Skin of body (tissue), 2 donors: ENCODE measurements around the gene ANGPTL3. TPM values are rescaled to one million over a fixed set of nuclear protein-coding genes. Genes with fewer than 3 reads are reported as not detected.
"Not testable (repeated sequence)": the region's sequence is repeated elsewhere in the genome, so short reads cannot be mapped to it uniquely, and the experiment has no call there.

ENCODE experiments used
- DNase-seq: peaks from one replicate; lab custom pipeline; 2025; lab: John Stamatoyannopoulos, UW
- total RNA-seq: library from RNA; depleted of rRNA; stranded (reverse); fragments of >200 nt; gene quantifications from one replicate; pipeline ENCODE4 v1.2.3, GENCODE V29; 2014

Gene ANGPTL3, protein sequence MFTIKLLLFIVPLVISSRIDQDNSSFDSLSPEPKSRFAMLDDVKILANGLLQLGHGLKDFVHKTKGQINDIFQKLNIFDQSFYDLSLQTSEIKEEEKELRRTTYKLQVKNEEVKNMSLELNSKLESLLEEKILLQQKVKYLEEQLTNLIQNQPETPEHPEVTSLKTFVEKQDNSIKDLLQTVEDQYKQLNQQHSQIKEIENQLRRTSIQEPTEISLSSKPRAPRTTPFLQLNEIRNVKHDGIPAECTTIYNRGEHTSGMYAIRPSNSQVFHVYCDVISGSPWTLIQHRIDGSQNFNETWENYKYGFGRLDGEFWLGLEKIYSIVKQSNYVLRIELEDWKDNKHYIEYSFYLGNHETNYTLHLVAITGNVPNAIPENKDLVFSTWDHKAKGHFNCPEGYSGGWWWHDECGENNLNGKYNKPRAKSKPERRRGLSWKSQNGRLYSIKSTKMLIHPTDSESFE
- not detected for total RNA-seq

DNA sequence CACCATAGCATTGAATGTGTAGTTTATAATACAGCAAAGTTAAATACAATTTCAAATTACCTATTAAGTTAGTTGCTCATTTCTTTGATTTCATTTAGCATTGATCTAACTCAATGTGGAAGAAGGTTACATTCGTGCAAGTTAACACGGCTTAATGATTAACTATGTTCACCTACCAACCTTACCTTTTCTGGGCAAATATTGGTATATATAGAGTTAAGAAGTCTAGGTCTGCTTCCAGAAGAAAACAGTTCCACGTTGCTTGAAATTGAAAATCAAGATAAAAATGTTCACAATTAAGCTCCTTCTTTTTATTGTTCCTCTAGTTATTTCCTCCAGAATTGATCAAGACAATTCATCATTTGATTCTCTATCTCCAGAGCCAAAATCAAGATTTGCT lies at the start of gene ANGPTL3:
Gene ANGPTL3 (plus strand): TSS at position 240 of the 400 bp plus-strand sequence. CDS start 47 bp downstream, at position 287.
- no peak for DNase-seq

DNA sequence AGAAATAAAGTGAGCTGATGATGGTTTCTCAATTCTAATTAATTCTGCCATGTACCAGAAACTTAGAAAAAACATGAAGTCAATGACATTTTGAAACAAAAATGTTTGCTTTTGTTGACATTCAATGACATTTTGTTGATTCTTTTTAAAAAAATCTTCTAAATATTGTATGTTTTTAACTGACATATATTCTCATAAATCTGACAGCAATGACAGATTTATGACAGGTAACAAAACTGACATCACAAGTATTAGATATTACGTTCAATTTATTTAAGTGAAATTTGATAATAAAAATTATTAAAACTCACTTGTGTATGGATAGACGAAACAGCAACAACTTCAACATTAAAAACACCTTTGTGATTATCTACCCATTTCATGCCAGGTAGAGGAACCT lies 36.0 kb upstream of the ANGPTL3 start:
- DNase-seq, result no peak

DNA sequence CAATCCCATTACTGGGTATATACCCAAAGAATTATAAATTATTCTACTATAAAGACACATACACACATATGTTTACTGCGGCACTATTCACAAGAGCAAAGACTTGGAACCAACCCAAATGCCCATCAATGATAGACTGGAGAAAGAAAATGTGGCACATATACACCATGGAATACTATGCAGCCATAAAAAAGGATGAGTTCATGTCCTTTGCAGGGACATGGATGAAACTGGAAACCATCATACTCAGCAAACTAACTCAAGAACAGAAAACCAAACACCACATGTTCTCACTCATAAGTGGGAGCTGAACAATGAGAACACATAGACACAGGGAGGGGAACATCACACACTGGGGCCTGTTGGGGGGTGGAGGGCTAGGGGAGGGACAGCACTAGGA lies 30.1 kb upstream of the ANGPTL3 start:
- DNase-seq, result not testable (repeated sequence)

DNA sequence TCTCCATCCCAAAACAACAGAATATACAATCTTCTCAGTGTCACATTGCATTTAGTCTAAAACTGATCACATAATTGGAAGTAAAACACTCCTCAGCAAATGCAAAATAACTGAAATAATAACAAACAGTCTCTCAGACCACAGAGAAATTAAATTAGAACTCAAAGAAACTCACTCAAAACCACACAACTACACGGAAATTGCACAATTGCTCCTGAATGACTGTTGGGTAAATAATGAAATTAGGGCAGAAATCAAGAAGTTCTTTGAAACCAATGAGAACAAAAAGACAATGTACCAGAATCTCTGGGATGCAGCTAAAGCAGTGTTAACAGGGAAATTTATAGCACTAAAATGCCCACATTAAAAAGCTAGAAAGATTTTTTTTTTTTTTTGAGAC lies 29.4 kb upstream of the ANGPTL3 start:
- not testable (repeated sequence) for DNase-seq

DNA sequence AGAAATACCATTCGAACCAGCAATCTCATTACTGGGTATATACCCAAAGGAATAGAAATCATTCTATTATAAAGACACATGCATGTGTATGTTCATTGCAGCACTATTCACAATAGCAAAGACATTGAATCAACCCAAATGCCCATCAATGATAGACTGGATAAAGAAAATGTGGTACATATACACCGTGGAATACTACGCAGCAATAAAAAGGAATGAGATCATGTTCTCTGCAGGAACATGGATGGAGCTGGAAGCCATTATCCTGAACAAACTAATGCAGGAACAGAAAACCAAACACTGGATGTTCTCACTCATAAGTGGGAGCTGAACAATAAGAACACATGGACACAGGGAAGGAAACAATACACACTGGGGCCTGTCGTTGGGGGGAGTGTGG lies 25.8 kb upstream of the ANGPTL3 start:
- DNase-seq, result not testable (repeated sequence)

DNA sequence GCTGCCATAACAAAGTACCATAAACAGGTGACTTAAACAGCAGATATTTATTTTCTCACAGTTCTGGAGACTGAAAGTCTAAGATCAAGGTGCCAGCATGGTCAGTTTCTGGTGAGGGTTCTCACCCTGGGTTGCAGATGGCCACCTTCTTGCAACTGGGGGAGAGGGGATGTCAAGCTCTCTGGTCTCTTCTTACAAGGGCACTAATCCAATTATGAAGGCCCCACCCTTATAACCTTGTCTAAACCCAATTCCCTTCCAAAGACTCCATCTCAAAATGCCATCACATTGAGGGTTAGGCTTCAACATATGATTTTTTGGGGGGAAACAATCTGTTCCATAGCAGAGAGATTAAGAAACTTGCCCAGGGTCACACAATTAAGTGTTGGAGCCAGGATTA lies 24.8 kb upstream of the ANGPTL3 start:
- no peak for DNase-seq

DNA sequence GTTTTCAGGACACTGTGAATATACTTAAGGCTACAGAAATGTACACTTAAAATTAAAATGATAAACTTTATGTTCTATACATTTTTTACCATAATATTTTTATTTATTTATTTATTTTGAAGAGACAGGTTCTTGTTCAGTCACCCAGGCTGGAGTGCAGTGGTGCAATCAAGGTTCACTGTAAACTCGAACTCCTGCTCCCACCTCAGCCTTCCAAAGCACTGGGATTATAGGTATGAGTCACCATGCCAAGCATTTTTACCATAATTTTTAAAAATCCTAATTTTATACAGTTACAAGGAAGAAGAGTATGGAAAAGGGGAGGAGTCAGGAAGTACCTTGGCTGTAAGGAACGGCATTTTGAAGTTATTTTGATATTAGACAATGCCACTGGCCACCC lies 23.6 kb upstream of the ANGPTL3 start:
- DNase-seq, result no peak

DNA sequence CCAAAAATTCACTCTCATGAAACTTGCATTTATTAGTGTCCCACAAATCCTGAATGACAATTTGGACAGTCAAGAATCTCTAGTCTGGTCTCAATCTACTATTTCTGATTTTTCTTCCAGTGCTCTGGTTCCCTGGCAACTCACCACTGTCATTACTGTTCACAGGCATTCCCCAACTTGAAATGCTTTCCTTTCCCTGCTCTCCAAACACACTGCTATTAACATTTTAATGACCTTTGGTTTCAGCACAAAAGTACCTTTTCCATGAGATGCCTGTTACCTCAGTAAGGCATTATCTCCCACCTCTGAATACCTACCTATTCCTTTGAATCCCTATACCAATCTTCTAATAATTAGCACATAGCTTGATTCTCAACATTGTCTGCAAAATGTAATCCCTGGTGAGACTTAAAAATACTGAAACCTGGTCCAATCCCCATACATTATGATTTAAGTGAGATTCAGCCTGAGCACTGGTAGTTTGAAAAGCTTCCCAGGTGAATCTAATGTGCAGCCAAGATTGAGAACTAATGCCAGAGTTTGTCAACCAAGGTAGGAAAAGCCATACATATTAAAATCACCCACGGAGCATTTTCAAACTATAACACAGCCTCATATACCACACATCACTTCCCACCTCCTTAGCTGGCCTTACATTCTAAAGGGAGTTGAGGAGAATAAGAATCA lies 11.7 kb upstream of the ANGPTL3 start:
- DNase-seq, result no peak

DNA sequence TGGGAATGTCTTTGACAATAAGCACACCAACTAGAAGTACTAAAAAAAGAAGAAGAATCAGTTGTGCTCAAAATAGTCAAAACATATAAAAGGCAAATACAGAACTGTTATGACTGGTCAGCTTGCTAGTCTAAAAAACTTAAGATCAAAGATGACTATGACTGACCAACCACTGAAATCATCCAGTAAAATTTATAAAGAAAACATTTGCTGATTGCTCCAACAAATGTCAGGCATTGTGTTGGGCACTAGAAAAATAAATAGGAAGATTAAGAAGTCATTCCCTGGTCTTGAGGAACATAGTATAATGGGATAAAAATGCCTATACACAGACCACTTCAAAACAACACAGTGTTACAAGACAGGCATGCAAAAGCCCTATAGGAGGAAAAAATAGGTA lies 9.3 kb upstream of the ANGPTL3 start:
- no peak for DNase-seq

DNA sequence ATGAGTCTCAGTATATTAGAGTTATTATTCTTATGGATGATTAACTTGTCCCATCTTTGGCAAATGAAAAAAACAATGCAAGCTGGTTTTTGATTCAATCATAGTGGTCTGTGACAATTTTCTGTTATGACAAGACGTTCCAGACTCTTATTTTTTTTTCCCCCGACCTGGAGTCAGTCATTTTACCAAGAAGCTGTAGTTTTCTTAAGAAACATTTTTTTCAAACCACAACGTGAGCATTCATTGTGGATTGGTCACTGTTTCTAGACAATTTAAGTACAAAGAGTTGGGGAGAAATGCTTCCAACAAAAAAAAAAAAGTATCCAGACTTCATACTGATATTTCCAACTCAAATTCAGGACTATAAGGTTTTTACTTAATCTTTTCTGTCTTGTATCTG lies 8.0 kb upstream of the ANGPTL3 start:
- no peak for DNase-seq

DNA sequence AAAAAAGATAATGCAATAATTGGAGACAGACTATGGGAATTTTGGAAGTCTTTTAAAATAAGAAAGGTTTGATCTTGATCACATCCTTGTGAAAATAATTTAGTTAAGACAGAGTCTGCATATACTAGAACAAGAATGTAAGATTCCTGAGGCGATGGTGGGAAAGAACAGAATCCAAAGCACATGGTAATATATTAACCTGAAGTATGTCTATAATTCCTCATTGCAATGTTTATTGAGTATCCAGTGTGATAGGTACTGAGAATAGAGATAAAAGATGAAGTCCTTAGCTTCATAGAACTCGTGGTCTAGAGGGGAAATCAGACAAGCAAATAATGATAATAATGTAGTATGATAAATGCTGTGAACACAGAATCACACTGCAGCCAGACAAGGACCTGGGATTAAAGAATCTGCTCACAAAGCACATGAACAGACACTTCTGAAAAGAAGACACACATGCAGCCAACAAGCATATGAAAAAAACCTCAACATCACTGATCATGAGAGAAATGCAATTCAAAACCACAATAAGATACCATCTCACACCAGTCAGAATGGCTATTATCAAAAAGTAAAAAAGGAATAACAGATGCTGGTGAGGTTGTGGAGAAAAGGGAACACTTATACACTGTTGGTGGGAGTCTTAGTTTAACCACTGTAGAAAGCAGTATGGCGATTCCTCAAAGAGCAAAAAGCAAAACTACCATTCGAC lies 6.9 kb upstream of the ANGPTL3 start:
- no peak for DNase-seq

DNA sequence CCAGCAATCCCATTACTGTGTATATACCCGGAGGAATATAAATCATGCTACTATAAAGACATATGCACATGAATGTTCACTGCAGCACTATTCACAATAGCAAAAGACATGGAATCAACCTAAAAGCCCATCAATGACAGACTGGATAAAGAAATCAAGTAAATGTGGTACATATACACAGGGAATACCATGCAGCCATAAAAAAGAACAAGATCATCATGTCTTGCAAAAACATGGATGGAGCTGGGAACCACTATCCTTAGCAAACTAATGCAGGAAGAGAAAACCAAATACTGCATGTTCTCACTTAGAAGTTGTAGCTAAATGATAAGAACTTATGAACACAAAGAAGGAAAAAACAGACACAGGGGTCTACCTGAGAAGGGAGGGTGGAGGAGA lies 6.4 kb upstream of the ANGPTL3 start:
- no peak for DNase-seq

DNA sequence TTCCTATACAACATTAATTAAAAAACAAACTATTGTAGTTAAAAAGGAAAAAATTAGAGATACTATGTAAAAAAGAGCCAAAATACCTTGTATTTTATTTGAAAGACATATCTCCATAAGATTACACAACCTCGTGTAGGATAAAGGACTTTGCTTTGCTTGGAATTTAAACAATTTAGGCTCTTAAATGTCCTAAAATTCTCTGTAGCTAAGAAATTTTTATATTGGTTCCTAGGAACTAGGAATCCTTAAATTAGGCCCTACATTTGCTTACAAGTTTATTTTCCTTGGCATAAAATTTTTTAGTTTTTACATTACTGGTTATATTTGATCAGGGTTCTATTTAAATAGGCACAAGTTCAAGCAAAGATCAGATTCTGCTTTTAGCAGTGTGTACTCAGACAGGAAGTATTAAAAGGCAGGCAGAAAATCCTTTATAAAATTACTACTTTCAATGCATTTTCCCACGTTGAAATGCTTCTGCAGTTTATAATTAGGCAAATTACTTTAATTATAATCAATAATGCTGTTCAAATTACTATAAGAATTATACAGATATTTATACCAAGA lies 3.4 kb upstream of the ANGPTL3 start:
- DNase-seq, result no peak

DNA sequence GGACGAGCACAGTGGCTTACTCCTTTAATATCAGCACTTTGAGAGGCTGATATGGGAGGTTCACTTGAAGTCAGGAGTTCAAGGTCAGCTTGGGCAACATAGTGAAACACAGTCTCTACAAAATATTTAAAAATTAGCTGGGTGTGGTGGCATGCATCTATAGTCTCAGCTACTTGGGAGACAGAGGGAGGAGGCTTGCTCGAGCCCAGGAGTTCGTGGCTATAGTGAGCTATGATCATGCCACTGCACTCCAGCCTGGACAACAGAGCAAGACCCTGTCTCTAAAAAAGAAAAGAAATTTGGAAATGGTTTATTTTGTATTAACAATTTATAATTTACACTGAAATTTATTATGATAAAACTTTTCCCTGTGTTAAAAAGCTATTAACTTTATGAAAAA lies 1.7 kb upstream of the ANGPTL3 start:
- DNase-seq, result no peak

DNA sequence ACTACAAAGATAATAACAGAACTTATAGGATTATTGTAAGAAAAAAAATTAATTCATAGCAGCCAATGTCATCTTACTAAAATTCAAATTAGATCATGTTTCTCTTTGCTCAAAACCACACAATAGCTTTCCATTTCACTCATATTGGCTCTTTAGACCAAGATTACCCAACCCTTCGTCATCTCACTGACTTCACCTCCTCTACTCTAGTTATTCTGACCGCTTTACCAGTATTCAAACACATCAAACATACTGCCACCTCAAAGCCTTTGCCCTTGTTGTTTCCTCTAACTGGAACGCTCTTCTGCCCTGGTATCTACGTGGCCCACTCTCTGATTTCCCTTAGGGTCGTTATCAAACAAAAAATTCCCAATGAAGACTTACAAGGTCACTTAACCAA lies 1.7 kb downstream of the ANGPTL3 start:
- no peak for DNase-seq

DNA sequence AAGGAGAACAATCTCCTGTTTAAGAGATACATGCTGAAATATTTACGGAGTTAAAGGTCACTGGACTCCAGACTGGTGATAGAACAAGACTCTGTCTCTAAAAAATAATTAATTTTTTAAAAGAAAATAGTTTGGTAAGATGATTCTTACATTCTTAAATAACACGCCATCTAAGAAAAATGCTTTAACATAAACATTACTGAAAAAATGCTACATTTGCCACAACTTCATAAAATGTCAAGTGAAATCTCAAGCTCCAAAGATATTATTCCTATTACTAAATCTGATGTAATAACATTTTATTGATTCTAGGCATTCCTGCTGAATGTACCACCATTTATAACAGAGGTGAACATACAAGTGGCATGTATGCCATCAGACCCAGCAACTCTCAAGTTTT lies 4.1 kb downstream of the ANGPTL3 start:
- DNase-seq, result no peak

DNA sequence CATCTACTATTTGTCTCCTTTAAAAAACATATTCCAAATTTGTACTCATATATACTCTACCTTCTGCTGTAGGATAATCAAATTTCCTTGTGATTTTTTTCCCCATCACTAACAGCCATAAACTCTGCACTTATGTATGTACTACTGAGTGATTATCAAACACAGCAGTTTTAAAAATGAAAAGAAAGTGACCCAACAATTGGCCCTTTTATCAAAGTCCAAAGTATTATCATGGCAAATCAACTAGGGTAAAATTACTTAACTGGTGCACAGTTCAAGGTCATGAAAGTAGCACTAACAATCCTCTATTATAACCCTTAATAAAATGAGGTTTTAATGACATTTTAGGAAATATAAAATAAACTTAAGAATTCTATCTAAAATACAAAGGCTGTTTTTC lies 11.6 kb downstream of the ANGPTL3 start:
- no peak for DNase-seq

DNA sequence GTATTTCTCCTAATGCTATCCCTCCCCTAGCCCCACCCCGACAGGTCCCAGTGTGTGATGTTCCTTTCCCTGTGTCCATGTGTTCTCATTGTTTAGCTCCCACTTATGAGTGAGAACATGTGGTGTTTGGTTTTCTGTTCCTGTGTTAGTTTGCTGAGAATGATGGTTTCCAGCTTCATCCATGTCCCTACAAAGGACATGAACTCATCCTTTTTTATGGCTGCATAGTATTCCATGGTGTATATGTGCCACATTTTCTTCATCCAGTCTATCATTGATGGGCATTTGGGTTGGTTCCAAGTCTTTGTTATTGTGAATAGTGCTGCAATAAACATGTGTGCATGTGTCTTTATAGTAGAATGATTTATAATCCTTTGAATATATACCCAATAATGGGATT lies 13.3 kb downstream of the ANGPTL3 start:
- DNase-seq, result not testable (repeated sequence)

DNA sequence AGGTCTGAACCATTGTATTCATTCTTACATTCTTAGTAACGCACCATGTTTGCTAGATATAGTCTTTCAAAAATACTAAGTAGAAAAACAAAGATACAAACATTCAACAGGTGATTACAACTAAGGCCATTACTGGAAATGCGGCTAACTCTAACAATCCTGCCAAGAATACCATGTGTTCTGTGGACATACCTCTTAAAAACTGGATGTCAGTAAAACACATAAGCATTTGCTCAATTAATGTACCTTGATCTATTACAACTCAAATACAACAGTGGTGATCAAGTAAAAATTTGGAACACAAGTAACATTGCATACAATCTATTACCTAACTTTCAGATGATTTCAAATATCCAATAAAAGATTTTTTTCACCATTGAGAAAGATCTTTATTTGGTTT lies 15.4 kb downstream of the ANGPTL3 start:
- no peak for DNase-seq

DNA sequence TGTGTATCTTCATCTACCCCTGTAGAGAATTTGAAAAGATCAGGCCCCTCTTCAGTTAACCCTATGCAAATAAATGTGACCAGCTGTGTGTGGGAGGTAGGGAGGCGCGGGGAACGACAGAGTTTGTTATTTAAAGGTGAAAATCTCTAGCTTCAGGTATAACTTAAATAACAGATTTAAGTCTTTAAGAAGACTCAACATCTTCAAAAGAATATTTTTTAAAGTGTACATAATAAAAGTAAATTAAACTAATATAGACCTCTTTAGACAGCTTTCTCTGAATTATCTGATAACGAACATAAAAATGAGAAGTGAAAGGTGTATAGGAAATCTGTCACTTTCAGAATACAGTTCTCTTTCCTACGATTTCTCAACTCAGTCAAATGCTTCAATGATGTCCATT lies 16.0 kb downstream of the ANGPTL3 start:
- DNase-seq, result no peak

DNA sequence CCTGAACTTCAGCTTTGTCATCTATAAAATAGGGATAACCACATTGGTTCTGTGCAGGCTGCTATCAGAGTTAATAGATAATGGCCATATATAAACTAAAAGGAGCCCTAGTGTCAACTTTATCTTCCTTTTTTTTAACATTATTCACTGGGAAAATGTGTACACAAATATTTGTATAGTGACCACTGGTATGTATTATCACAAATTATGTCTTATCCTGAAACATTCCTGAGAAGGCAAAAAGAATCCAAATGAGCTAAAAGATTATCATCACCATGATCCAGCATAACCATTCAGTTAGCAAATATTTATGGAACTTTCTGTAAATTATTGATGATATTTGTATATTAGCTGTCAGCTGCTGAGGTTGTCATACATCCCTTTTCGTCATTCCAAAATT lies 16.6 kb downstream of the ANGPTL3 start:
- no peak for DNase-seq

DNA sequence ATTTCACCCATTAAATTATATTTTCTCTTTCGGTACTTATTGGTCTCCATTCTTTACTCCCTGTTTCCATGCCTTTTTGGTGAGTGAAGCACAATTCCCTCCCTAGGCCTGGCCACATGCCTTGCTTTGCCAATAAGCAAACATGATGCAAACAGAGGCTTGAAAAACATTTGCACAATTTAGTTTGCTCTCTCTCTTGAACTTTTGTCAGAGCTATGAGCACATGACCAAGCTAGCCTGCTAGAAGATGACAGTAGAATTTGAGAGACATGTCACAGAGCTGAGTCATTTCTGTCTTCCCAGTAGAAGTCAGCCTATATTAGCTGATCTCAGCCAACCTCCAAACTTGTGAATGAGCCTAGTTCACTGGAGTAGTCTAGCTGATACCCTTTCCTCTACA lies 24.6 kb downstream of the ANGPTL3 start:
- no peak for DNase-seq
